ENCODE measurements around the gene MYL3.

MYL3 gene

DNA sequence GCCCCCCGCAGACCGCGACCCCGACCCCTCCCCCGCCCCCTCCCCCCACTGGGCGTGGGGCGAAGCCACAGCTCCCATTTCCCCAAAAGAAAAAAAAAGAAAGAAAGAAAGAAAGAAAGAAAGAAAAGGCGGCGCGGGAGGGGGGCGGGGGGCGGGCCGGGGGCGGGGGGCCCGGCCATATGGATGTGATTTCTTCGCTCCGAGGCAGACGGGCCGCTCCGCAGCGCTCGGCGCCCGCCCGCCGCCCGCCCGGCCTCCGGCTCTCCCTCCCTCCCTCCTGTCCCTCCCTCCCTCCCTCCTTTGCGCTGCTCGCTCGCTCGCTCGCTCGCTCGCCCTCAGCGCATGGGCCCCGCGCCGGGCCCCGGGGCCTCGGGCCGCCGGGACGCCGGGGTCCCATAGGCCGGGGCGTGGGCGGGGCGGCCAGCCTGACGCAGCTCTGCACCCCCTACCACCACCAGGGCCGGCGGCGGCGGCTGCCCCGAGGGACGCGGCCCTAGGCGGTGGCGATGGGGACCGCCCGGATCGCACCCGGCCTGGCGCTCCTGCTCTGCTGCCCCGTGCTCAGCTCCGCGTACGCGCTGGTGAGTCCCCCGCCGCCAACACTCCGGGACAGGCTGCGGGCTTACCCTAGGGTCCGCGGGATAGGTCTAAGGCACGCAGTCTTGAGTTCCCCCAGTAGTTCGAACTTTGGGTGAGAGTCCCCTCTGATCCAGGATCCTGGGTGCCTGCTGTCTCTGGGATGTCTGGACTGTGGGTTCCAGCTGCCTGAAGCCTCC is 20.0 kb upstream of the MYL3 start:
- DNase-seq (ENCODE audit: low spot score): no peak

DNA sequence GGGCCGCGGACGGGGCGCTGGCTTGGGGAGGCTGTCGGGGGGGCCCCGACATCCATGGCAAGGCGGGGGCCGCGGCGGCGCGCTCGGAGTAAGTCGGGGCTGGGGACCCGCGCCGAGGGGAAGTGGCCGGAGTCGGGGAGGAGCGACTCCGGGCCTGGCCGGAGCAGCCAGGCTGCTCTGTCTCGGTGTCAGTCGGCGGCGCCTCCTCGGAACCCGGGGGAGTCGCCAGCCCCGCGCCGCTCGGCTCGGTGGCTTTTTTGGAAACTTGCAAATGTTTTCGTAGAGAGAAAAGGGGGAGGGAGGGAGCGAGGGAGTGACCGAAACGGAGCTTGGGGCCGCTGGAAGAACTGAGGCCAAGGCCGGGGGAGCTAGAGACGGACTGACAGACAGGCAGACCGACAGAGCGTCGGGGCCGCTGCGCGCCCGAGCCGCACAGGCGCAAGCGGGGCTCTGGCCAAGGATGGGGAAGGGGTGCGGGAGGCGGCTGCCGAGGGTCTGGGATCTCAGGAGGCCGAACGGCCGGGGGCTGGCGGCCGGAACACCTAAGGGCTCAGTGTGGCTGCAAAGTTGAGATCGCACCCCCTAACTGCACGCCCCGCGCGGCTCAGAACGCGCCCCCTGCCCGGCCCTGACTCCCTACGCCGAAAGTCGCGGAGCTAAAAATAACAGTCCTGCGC is 19.3 kb upstream of the MYL3 start:
- DNase-seq (ENCODE audit: low spot score): no peak

DNA sequence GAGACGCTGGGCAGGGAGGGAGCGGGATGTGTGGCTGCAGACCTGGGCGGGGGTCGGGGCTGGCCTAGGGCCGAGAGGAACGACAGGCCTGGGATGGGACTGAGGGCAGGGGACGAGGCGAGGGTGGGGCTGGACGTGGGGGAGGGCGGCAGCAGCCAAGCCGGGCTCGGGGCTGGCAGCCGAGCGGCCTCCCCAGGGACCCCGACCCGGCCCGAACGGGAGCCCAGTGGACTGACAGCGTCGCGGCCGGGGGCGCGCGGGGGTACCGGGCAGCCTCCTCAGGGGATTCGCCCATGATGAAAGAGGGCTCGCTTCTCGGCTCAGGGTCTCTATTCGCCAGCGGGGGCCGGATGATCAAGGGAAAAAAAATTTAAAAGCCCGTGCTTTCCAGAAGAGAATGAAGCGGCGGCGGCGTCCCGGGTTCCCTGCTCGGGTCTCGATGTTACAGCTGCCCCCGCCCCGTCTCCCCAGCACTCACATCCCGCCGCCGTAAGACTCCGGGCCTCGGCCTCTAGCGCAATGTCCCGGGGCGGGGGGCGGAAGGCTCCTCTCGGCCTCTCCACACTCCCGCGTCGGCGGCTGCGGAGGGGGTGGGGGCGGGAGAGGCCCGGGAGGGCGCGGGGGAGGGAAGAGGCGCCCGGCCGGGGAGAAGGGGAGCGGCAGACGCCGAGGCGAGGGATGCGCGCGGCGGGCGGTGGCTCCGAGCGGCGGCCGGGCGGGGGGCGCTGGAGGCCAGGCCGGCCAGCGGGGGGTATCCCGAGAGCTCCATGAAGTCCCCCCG is 18.5 kb upstream of the MYL3 start:
- no peak for DNase-seq (ENCODE audit: low spot score)

DNA sequence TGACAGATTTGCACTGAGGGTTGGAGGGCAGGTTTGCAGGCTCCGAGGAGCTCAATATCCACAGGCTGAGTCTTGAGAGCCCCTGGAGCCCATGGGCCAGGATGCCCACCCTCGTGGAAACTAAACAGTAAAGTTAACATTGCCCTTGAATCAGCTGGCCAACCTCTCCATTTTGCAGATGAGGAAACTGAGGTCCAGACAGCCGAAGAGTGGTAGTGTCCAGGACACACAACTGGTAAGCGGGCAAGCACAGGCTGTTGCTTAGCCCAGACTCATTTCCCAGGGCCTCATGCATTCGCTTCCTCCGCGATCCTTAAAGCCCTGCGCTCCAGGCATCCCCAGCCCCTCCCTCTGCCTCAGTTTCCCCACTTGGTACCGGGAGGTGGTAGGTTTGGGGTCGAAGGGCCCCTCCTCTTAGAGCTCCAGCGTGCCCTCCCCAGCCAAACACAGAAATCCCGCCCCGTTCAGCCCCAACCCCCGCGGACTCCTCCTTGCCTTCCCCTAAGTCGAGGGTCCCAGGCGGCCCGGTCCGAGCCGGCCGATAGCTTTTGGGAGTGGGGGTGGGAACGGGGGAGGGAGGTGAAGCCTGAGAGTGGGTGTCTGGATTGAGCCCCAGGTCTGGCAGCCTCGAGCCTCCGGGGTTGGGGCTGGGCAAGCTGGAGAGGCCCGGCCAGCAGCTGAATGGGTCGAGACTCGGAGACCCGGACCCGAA is 17.8 kb upstream of the MYL3 start:
- DNase-seq (ENCODE audit: low spot score): no peak

DNA sequence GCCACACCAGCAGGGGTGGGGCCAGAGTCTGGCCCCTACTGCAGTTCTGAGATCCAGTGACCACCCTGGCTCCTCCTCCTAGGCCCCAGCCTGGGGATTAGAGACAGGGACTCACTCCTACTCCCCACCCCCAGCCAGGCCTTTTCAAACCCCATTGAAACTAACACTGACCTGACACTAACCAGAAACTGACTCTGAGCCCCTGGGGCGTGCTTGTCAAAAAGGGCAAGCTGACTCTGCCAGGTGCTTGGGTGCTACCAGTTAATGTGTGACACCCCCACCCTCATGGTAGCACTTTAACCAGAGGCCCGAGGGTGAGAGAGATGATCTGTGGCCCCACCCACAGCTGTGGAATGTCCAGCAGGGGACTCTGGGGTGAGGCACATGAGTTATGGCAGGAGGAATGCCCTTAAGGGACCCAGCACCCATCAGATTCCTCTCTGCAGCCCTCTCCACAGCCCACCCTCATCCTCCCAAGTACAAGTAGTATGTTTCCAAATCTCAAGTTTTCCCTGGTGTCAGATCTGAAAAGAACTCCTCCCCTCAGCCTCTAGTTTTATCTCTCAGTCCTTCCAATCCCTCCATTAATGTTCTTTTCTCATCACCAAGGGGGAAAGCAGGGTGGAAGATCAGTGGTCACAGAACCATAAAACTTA is 15.7 kb upstream of the MYL3 start:
- DNase-seq (ENCODE audit: low spot score): peak; percentile 19

DNA sequence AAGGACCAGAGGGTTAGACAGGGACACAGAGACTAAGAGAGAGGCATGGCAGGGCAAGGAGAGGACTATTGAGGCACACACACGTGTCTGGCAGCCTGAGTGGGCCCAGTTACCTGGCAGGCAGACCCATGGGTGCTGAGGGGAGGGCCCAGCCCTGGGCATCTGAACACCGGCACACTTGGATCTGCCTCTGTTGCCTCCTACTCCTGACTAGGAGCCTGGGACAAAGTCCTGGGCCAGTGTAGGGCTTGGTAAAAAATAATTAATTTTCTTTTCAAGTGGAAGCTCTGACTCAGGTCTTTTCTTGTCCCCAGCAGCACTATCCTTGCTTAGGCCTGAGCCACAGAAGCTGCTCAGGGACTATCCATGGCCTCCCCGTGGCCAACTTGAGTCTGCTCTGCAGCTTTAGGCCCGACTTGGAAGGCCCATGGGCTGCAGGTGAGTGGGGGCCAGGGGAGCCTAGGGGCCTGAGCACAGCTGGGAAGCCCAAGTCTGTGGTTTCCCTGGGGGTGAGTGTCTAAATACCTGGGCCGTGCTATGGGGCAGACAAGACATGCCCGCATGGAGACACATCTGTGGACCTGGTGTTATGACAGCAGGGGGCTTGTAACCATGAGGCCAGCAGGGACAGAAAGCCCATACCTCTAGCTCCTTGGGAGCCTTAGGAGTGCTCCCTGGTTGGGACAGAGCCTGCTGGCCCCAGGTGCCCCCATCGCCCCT is 14.3 kb upstream of the MYL3 start, which contains the start of gene PTH1R:
Gene PTH1R (plus strand): TSS at position 316 of the 720 bp plus-strand sequence. CDS start 5,839 bp downstream, outside the sequence.
- DNase-seq (ENCODE audit: low spot score): no peak

DNA sequence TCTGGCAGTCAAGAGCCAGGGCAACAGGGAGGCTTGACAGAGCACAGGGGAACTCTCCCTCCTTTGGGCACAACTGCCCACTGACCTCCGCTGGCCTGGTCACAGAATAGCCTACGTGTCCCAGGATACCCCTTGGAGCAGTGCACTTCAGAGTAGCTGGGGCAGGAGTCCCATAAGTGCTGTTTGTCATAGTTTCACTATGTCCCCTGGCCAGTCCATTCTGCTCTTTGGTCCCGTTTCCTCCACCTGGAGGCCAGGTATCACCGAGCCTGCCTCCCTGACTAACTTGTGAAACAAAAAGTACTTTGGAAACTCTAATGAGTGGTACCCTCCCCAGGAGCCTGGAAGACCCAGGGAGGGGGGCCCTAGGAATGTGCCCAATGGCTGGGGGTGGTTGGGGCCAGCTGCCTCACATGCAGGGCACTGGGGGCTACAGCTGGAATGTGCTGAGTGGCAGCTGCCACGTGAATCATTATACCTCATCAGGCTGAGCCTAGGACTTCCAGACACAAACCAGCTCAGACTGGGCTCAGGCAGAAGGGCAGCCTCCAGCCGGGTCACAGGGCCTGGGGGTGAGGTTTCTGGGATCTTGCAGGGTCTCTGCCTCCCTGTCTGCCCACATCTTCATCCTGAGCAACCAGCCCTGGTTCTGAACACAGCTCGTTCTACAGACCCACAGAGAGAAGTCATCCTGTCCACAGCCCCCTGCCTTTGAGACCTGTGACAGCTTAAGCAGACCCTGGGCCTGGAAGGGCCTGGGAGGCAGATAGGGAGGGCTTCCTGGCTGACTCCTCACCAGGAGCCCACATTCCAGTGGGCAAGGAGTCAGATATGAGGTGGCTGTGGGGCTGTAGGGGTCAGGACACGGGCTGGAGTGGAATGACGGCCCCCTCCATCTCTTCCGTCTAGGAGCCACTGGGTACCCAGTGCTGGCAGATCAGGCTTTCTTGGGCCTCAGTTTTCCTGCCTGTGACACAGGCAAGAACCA is 13.4 kb upstream of the MYL3 start:
- no peak for DNase-seq (ENCODE audit: low spot score)

DNA sequence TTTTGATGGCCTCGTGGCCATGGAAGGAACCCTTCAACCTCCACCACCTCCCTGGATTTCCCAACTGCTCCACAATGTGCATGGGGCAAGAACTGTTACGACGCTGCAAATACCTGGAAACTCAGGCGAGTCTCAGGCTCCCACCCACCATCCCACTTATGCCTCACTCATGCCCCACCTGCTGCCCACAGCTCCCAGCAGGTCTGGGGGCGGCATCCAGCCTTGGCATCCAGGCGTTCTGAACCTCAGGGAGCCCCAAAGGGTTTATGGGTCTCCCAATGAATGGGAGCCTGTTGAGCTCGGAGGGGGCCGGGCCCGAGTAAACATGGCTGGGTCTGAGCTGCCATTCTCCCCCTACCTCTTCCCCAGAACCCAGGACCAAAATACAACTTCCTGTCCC is 12.3 kb upstream of the MYL3 start:
- DNase-seq (ENCODE audit: low spot score): no peak

DNA sequence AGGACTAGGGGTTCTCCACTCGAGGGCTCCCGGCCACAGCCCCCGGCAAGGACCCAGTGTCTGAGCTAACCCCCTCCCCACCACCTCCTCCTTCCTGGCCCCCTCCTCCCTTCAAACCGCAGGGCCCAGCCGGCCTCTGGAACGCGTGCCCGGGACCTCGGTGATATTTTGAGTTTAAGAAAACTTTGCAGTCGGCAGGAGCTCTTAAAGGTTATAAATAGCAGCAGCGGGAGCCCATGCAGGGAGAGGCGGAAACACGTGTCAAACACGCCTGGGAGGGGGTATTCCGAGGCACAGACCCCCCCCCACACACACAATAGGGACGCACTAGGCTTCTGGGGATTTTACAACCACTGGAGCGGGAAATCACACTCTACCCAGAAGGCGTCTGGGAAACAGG is 11.2 kb upstream of the MYL3 start:
- DNase-seq (ENCODE audit: low spot score): no peak

DNA sequence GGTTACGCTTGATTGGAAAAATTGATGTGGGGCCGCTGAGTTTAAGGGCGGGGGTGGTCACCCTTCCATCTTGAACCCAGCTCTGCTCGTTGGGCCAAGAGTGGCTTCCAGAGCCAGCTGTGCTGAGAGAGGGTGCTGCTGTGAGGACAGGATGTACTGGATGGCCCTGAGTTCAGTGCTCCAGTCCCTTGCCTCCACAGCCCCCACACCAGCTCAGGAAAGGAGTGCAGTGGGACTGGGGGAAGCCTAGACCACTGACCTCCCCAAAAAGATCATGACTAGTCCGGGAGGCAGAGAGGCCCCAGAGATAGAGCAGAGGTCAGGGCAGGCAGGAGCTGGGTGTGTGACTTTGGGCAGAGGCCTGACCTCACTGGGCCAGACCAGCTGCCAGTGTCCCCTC is 10.3 kb upstream of the MYL3 start:
- no peak for DNase-seq (ENCODE audit: low spot score)

DNA sequence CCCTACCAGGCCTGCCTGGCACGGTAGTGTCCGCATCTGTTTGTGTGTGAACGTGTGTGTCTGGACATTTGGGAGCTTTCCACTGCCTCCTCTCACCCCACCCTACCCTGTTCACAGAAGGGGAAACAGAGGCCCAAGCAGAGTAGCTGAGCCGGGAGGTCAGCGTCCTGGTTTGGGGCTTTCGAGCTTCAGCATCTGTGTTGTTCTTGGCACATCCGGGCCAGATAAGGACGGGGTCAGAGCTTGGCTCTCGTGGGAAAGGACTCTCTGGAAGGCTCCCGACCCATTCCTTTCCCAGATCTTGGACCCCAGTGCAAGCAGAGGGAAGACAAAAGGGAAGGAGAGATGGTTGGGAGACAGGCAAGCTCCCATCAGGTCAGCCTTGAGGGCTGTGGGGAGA is 8.0 kb upstream of the MYL3 start:
- no peak for DNase-seq (ENCODE audit: low spot score)

DNA sequence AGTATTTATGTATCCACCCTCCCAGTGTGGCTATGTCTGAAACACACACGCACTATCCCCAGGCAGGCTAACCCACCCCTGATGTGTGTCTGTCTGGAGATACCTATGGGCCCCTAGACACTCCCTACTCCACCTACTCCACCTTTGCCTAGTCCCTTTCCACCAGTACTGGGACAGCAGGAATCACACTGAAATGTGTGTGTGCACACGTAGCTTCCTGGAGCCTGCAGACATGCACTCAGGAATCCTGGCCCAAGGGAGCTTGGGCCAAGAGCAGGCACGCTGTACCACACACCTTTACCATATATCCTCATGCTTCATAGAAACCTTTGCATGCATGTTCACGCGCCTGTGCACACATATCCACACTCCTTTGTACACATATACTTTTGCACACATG is 7.4 kb upstream of the MYL3 start:
- DNase-seq (ENCODE audit: low spot score): no peak

DNA sequence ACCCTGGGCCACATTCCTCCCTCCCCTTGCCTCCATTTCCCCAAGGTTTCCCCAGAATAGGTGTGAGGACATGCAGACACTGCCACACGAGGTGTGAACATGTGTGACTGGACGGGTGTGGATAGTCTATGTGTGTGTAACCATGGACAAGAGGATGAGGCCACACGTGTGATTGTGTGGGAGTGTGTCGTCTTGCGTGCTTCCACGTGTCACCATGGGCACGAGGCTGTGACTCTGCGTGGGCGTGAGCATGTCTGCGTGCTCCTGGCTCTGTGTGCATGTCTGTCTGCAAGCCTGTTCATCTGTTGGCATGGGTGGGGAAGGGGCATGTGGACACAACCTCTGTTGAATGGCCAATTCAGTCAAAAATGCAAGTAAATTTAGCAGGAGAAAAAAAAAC is 6.2 kb upstream of the MYL3 start:
- no peak for DNase-seq (ENCODE audit: low spot score)

DNA sequence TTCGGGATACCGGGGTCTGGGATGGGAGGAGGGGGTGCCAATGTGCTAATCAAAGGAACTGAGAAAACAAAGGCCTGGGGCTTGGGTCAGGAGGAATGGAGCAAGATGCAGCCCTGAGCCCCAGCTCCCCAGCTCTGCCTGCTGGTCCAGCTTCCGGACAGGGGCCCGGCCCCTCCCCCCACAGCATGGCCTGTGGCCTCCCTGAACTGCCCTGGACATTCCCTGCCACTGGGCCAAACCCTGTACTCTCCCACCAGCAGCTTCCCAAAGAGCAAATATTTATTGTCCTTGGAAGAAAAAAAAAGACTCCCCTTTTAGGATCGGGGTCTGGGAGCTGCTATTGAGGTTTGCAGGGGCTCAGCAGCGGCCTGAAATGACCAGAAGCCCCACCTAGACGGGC is 5.7 kb upstream of the MYL3 start:
- no peak for DNase-seq (ENCODE audit: low spot score)

DNA sequence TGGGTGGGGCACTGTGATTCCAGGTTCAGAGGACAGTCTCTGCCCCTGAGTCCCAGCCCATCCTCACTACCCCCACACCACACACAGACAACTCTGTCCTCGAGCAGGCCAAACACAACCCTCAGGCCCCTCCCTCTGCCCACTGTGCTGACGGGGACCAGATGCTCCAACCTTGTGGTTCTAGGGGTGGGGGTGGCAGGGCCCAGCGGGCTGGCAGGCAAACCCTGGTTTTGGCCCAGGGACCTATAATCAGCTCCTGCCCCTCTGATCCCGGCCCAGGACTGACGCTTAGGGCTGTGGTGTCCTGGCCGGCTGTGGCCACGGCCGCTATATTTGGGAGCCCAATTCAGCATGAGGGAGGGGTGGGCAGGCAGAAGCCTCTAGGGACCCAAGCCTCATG is 5.0 kb upstream of the MYL3 start:
- no peak for DNase-seq (ENCODE audit: low spot score)

DNA sequence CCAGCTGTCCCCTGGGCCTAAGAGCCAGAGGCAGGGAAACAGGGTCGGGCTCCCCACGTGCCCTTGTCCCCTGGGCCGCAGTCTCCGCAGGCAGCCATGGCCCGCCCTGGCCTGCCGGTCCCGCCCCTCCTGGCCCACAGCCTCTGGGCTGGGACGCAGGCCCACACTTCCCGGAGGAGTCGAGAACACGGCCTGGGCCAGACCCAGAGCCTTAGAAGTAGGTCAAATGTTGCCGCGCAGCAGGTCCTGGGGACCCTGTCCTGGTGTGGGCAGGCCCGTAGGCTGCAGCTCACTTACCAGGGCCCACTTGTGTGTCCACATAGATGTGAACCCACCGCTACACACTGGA is 4.3 kb upstream of the MYL3 start:
- DNase-seq (ENCODE audit: low spot score): no peak

DNA sequence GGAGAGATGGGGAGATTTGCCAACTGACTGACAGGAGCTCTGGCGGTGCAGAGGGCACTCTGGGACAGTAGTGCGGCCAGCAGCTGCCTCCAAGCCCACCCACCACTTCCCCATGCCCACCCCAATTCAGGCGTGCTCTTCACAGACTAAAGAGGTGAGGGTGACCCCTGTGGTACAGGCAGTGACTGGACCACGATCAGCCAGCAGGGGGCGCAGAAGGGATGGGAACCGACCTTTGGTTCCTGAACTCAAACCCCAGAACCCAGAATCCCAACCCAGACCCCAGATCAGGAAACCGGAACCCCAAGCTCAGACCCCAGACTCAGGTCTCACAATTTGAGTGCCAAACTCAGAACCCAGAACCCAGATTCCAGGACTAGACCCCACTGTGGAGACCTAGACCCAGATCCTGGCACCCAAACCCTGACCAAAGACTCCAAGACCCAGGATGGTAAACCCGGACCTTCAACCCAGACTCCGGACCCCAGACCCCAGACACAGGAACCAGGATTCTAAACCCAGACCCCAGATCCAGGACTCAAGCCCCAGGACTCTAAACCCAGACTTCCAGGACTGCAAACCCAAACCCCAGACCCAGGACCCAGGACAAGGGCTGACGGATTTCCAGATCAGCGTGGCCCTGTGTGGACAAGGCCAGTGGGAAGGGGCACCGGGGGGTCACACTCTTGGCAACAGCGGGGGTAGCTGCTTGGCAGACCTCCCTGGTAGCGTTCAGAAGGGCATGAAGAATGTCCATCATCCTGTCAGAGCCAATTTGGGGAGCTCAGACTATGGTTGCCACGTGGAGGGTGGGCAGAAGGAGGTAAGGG is 3.7 kb upstream of the MYL3 start:
- peak; percentile 41 for DNase-seq (ENCODE audit: low spot score)

DNA sequence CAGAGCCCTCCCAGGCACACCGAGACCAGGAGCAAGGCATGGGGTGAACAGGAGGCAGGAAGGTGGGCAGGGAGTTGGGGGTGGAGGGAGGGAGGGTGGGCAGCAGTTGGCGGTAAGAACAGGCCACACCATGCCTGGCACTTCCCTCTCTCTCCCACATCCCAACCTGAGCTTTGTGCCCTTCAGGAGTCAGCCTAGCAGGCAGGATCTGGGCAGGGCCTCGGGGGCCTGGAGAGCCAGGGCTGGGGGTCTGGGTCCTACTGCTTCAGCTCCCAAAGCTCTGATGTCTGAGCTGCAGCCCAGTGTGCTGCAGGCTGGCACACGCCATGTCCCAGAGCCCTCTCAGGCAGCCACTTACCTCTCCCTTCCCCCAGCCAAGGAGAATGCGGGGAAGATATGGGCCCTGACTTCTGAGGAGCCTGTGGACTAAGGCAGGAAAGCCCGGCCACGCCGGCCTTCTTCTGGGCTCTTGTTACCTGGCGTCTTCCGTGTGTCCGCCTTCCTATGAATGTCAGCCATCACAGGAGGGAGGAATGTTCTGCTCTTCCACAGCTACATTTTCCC is 2.9 kb upstream of the MYL3 start:
- DNase-seq (ENCODE audit: low spot score): no peak

DNA sequence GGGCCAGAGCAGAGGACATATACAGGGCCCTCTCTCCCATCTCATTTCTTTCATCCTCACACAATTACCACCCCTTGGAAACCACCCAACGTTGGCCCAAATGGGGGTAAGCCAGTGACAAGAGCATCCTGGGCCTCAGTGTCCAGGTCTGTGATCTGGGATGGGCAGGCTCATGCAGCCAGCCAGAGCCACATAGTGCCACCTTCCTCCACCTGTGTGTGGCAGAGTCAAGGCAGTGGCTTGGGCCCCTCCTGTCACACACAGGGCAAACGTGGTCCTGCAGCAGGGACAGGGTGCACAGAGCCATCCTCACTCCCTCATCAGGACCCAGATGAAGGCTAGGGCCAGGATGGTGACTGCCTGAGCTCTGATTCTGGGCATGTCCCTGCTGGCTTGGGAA is 2.3 kb upstream of the MYL3 start:
- DNase-seq (ENCODE audit: low spot score): no peak
